Naive B cell (primary cell): ENCODE measurements around the gene CHCHD3. TPM values are rescaled to one million over a fixed set of nuclear protein-coding genes. Genes with fewer than 3 reads are reported as not detected.

Experiments used
- ATAC-seq, 2 donors: fragments of 150-1000 bp; cut with Tn5 transposase; 2 replicates each; pipeline ENCODE4 v1.10.0; 2021; ENCODE audit warnings: low read depth in 2 of 2, mild to moderate bottlenecking in 2 of 2, moderate library complexity in 2 of 2
- DNase-seq: peaks from one replicate; pipeline ENCODE4 v3.0.0; 2022
- H3K27ac Mint-ChIP-seq, 6 donors: one replicate each; pipeline ENCODE4 v1.8.0; 2020 to 2022; ENCODE audit warnings: mild to moderate bottlenecking in 6 of 6, mixed read lengths in 6 of 6, moderate library complexity in 5 of 6, inconsistent platforms in 2 of 6
- H3K27me3 Mint-ChIP-seq, 3 donors: one replicate each; pipeline ENCODE4 v1.8.0; 2021 to 2022; ENCODE audit warnings: mixed read lengths in 3 of 3, mild to moderate bottlenecking in 1 of 3
- H3K36me3 Mint-ChIP-seq, 2 donors: one replicate each; pipeline ENCODE4 v1.8.0; 2020 to 2022; ENCODE audit warnings: mixed read lengths in 2 of 2, inconsistent platforms in 1 of 2, mild to moderate bottlenecking in 1 of 2
- H3K4me1 Mint-ChIP-seq, 3 donors: one replicate each; pipeline ENCODE4 v1.8.0; 2020 to 2022; ENCODE audit warnings: mixed read lengths in 3 of 3, inconsistent platforms in 1 of 3, mild to moderate bottlenecking in 1 of 3, moderate library complexity in 1 of 3
- H3K4me3 Mint-ChIP-seq, 8 donors: one replicate each; pipeline ENCODE4 v1.8.0; 2020 to 2022; ENCODE audit warnings: mild to moderate bottlenecking in 8 of 8, mixed read lengths in 8 of 8, moderate library complexity in 8 of 8, inconsistent platforms in 2 of 8
- H3K9me3 Mint-ChIP-seq, 7 donors: one replicate each; pipeline ENCODE4 v1.8.0; 2020 to 2022; ENCODE audit warnings: mixed read lengths in 7 of 7, mild to moderate bottlenecking in 5 of 7, inconsistent platforms in 2 of 7, moderate library complexity in 1 of 7
- polyA plus RNA-seq, 6 donors: library from polyadenylated mRNA; unstranded; fragments of 300-500 nt; fragmentation: Illumina TruSeq; gene quantifications; one replicate each; pipeline ENCODE4 v1.2.3, GENCODE V29; 2021; ENCODE audit warnings: low read depth in 6 of 6

Gene CHCHD3
- polyA plus RNA-seq, 6 donors from 2014 or later = 56.4 to 97.0 (median 61.0) TPM

GRCh38 chr7:132779164-132779563 lies 302.7 kb downstream of the CHCHD3 start:
- DNase-seq (no peak), ATAC-seq (no peak)
- H3K36me3 Mint-ChIP-seq = peaks cover 6% of the 10 kb centered on the region in 2 donors
- H3K27me3 Mint-ChIP-seq = peaks cover 4 to 19% (median 6%) of the 10 kb centered on the region in 3 donors
- H3K4me3 Mint-ChIP-seq = no peak overlapping the region
- H3K9me3 Mint-ChIP-seq = peaks cover 0 to 6% (median 4%) of the 10 kb centered on the region in 7 donors
- H3K27ac Mint-ChIP-seq = no peak overlapping the region
- peaks cover 11 to 18% (median 14%) of the 10 kb centered on the region in 3 donors for H3K4me1 Mint-ChIP-seq

GRCh38 chr7:132778761-132779160 lies 303.1 kb downstream of the CHCHD3 start:
- no peak for ATAC-seq
- no peak overlapping the region for H3K4me3 Mint-ChIP-seq
- DNase-seq = no peak
- H3K36me3 Mint-ChIP-seq = peaks cover 2 to 5% of the 10 kb centered on the region in 2 donors
- peaks cover 0 to 6% (median 4%) of the 10 kb centered on the region in 7 donors for H3K9me3 Mint-ChIP-seq
- H3K27me3 Mint-ChIP-seq = peaks cover 4 to 19% (median 6%) of the 10 kb centered on the region in 3 donors
- no peak overlapping the region for H3K27ac Mint-ChIP-seq
- H3K4me1 Mint-ChIP-seq = peaks cover 11 to 18% (median 14%) of the 10 kb centered on the region in 3 donors

DNA sequence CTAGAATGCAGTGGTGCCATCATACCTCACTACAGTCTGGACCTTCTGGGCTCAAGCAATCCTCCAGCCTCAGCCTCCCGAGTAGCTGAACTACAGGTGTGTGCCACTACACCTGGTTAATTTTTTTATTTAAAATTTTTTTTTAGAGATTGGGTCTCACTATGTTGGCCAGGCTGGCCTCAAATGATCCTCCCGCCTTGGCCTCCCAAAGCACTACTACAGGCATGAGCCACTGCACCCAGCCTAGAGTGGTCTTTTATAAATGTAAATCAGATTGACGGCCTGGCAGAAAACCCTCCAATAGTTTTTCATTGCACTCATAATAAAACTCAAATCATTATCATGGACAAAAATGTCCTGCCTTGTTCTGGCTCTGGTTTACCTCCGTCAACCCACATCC lies 303.9 kb downstream of the CHCHD3 start:
- no peak overlapping the region for H3K27ac Mint-ChIP-seq
- peaks cover 0 to 6% (median 4%) of the 10 kb centered on the region in 7 donors for H3K9me3 Mint-ChIP-seq
- no peak overlapping the region for H3K4me3 Mint-ChIP-seq
- no peak for DNase-seq
- H3K4me1 Mint-ChIP-seq = peaks cover 11 to 18% (median 14%) of the 10 kb centered on the region in 3 donors
- H3K27me3 Mint-ChIP-seq = peaks cover 4 to 19% (median 6%) of the 10 kb centered on the region in 3 donors
- peaks cover 0 to 5% of the 10 kb centered on the region in 2 donors for H3K36me3 Mint-ChIP-seq
- no peak for ATAC-seq

- ATAC-seq (no peak), DNase-seq (no peak)
- H3K4me1 Mint-ChIP-seq = peaks cover 11 to 18% (median 14%) of the 10 kb centered on the region in 3 donors
- peaks cover 0 to 5% of the 10 kb centered on the region in 2 donors for H3K36me3 Mint-ChIP-seq
- H3K4me3 Mint-ChIP-seq = no peak overlapping the region
- peaks cover 0 to 6% (median 4%) of the 10 kb centered on the region in 7 donors for H3K9me3 Mint-ChIP-seq
- peaks cover 4 to 19% (median 6%) of the 10 kb centered on the region in 3 donors for H3K27me3 Mint-ChIP-seq
- peak overlapping the region in 2 of 6 donors; percentile 4 to 16 for H3K27ac Mint-ChIP-seq
These were observed 304.5 kb downstream of the CHCHD3 start for GRCh38 chr7:132777414-132777813.

DNA sequence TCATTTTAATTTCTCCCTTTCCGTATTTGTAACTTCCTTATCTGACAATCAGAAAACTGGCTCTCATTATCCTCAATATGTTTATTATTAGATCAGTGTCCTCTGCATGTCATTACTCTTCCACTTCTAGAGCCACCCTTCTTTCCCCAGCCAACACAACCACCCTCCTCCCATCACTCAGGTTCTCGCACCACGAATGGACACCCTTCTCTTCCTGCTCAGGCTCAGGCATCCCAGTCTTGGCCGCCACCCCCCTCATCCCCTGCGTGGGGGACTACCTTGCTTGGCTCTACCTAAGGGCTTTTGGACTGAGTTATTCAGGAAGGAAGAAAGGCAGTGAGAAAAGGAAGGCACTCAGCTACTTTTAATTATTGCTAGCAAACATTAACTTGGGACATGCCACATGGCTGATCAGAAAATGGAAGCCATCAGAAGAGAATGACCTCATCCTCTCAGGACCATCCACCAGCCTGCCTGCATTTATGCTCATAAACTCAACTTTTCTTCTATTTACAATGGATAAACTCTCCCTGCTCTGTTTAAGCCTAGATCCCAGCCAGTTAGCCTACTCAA lies 305.8 kb downstream of the CHCHD3 start:
- DNase-seq = no peak
- peak overlapping the region in 2 of 6 donors; percentile 22 to 76 for H3K27ac Mint-ChIP-seq
- peaks cover 4 to 19% (median 6%) of the 10 kb centered on the region in 3 donors for H3K27me3 Mint-ChIP-seq
- H3K9me3 Mint-ChIP-seq = peaks cover 0 to 6% (median 4%) of the 10 kb centered on the region in 7 donors
- H3K36me3 Mint-ChIP-seq = peaks cover 0 to 5% of the 10 kb centered on the region in 2 donors
- H3K4me1 Mint-ChIP-seq = peaks cover 9 to 18% (median 14%) of the 10 kb centered on the region in 3 donors
- no peak for ATAC-seq
- H3K4me3 Mint-ChIP-seq = no peak overlapping the region

DNA sequence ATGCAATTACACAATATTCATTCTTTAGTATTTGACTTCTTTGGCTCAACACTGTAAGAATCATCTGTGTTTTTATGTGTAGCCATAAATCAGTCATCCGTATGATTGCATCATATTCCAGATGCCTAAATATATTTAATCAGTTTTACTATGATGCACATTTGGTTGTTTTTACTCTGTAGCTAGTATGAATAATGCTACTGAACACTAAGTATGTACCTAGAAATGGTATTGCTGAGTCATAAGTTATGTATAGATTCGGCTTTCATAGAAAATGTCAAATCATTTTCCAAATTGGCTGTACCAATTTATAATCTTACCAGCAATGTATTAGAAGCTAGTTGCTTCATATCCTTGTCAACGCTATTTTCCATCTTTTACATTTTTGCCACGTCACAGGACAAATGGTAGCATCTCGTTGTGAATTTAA lies 308.3 kb downstream of the CHCHD3 start:
- no peak for DNase-seq
- no peak for ATAC-seq
- Mint-ChIP-seq H3K36me3 (peaks cover 1 to 14% of the 10 kb centered on the region in 2 donors), H3K27ac (no peak overlapping the region), H3K4me1 (peaks cover 7 to 15% (median 10%) of the 10 kb centered on the region in 3 donors), H3K27me3 (peaks cover 4 to 14% (median 6%) of the 10 kb centered on the region in 3 donors), H3K9me3 (peaks cover 8 to 22% (median 14%) of the 10 kb centered on the region in 7 donors), H3K4me3 (no peak overlapping the region)

DNA sequence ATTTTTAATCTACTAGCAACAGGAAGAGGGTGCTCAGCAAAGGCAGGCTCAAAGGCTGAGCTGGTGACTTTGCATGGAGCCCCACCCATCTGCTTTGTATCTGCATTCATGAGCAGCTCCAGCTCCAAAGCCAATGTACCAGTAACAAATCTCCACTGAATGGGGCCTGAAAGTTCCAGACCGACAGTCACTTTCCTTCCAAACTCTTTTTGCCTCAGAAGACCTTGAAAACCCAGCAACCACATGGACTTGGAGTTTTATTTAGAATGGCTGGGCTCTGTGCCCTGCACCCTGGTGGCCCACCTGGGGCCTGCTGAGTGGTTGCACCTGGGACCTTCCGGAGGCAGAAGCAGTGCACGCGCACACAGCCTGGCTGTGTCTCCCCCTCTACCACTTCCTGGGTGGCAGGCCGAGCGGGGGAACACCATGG lies 310.6 kb downstream of the CHCHD3 start:
- H3K27ac Mint-ChIP-seq = no peak overlapping the region
- ATAC-seq (no peak), DNase-seq (no peak)
- H3K27me3 Mint-ChIP-seq = no peaks in the 10 kb centered on the region
- H3K9me3 Mint-ChIP-seq = peaks cover 5 to 26% (median 16%) of the 10 kb centered on the region in 7 donors
- H3K4me3 Mint-ChIP-seq = no peak overlapping the region
- H3K36me3 Mint-ChIP-seq = peaks cover 0 to 14% of the 10 kb centered on the region in 2 donors
- peaks cover 0 to 5% (median 0%) of the 10 kb centered on the region in 3 donors for H3K4me1 Mint-ChIP-seq

- peaks cover 0 to 5% (median 0%) of the 10 kb centered on the region in 3 donors for H3K4me1 Mint-ChIP-seq
- no peak for ATAC-seq
- DNase-seq = no peak
- H3K9me3 Mint-ChIP-seq = peaks cover 5 to 26% (median 16%) of the 10 kb centered on the region in 7 donors
- H3K4me3 Mint-ChIP-seq = no peak overlapping the region
- peak overlapping the region in 1 of 6 donors; percentile 2 for H3K27ac Mint-ChIP-seq
- H3K36me3 Mint-ChIP-seq = peaks cover 0 to 14% of the 10 kb centered on the region in 2 donors
- no peaks in the 10 kb centered on the region for H3K27me3 Mint-ChIP-seq
These were observed 311.8 kb downstream of the CHCHD3 start for GRCh38 chr7:132770055-132770454.

- H3K9me3 Mint-ChIP-seq = peaks cover 5 to 26% (median 16%) of the 10 kb centered on the region in 7 donors
- H3K27ac Mint-ChIP-seq = no peak overlapping the region
- H3K36me3 Mint-ChIP-seq = peaks cover 0 to 14% of the 10 kb centered on the region in 2 donors
- H3K4me1 Mint-ChIP-seq = peaks cover 0 to 5% (median 0%) of the 10 kb centered on the region in 3 donors
- no peak for ATAC-seq
- no peak overlapping the region for H3K4me3 Mint-ChIP-seq
- DNase-seq = no peak
- no peaks in the 10 kb centered on the region for H3K27me3 Mint-ChIP-seq
These were observed 312.6 kb downstream of the CHCHD3 start for GRCh38 chr7:132769280-132769679.

GRCh38 chr7:132768099-132768498 lies 313.8 kb downstream of the CHCHD3 start:
- DNase-seq = no peak
- H3K4me3 Mint-ChIP-seq = no peak overlapping the region

DNA sequence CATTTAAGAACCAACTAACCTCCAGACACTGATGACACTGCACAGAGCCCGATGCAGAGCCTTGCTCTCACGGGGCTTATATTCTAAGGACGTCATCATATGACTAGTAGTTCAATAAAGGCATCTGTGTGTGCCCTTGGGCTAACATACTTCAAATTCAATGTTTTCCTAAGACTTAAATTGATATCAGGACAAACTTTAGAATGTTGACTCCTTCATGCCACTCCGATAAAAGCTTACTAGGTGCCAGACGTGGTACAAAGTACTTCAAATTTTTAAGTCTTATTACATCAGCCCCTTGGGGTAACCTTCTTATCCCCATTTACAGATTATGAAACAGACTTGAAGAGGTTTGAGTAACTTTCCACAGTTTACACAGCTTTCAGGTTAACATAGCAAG lies 314.5 kb downstream of the CHCHD3 start:
- H3K27me3 Mint-ChIP-seq = no peaks in the 10 kb centered on the region
- peaks cover 5 to 26% (median 16%) of the 10 kb centered on the region in 7 donors for H3K9me3 Mint-ChIP-seq
- H3K27ac Mint-ChIP-seq = no peak overlapping the region
- DNase-seq (no peak), ATAC-seq (no peak)
- H3K36me3 Mint-ChIP-seq = peaks cover 0 to 14% of the 10 kb centered on the region in 2 donors
- peaks cover 0 to 5% (median 0%) of the 10 kb centered on the region in 3 donors for H3K4me1 Mint-ChIP-seq
- H3K4me3 Mint-ChIP-seq = no peak overlapping the region

More at GRCh38 chr7:132768099-132768498, 313.8 kb downstream of the CHCHD3 start:
- Mint-ChIP-seq H3K27me3 (no peaks in the 10 kb centered on the region), H3K36me3 (peaks cover 0 to 14% of the 10 kb centered on the region in 2 donors), H3K27ac (no peak overlapping the region), H3K9me3 (peaks cover 5 to 26% (median 16%) of the 10 kb centered on the region in 7 donors), H3K4me1 (peaks cover 0 to 5% (median 0%) of the 10 kb centered on the region in 3 donors)
- no peak for ATAC-seq

DNA sequence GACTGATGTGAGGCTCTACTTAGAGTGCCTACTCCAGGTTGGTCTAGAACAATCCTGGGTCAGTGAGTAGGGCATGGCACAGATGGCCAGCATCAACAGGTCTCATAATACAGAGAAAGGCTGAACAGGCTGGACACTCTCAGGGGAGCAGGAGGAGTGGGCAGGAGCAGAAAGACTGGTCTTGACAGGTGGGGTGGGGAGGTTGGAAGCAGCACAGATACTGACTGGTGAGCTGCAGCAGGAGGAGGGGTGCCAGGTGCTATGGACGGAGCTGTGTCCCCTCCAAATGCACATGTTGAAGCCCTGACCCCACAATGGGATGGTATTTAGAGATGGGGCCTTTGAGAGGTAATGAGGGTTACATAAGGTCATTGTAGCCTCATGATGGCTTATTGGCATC lies 315.2 kb downstream of the CHCHD3 start:
- Mint-ChIP-seq H3K4me1 (peaks cover 0 to 5% (median 0%) of the 10 kb centered on the region in 3 donors), H3K27ac (peak overlapping the region in 1 of 6 donors; percentile 10), H3K36me3 (peaks cover 0 to 14% of the 10 kb centered on the region in 2 donors), H3K27me3 (no peaks in the 10 kb centered on the region), H3K9me3 (peaks cover 5 to 26% (median 16%) of the 10 kb centered on the region in 7 donors), H3K4me3 (no peak overlapping the region)
- DNase-seq = no peak
- ATAC-seq = no peak

DNA sequence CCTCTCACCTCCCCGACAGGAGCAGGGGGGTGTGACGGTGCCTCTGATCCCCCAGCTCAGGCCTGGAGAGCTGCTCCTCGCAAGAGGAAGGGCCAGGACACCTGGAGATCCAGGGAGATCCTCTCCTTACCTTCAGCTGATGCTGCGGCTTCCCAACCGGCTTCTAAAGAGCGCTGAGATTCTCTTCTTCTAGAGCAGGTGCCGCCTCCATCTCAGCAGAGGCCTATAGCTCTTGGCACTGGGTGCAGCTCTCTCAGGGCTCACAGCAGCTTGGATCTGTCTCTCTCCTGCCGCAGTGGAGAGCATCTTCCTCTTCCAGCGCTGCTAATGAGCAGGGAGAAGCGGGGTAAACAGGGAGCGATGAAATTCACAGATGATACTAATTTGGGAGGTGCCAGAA lies 316.0 kb downstream of the CHCHD3 start:
- ATAC-seq = no peak
- no peak for DNase-seq
- Mint-ChIP-seq H3K9me3 (peaks cover 5 to 26% (median 16%) of the 10 kb centered on the region in 7 donors), H3K36me3 (peaks cover 0 to 14% of the 10 kb centered on the region in 2 donors), H3K27ac (no peak overlapping the region), H3K4me1 (peaks cover 0 to 5% (median 0%) of the 10 kb centered on the region in 3 donors), H3K27me3 (no peaks in the 10 kb centered on the region), H3K4me3 (no peak overlapping the region)

GRCh38 chr7:132764762-132765161 lies 317.1 kb downstream of the CHCHD3 start:
- ATAC-seq = no peak
- no peak overlapping the region for H3K27ac Mint-ChIP-seq
- no peak for DNase-seq
- no peaks in the 10 kb centered on the region for H3K4me1 Mint-ChIP-seq
- H3K36me3 Mint-ChIP-seq = peaks cover 0 to 7% of the 10 kb centered on the region in 2 donors
- no peaks in the 10 kb centered on the region for H3K27me3 Mint-ChIP-seq
- H3K9me3 Mint-ChIP-seq = peaks cover 4 to 16% (median 8%) of the 10 kb centered on the region in 7 donors
- H3K4me3 Mint-ChIP-seq = no peak overlapping the region
